Stimulated activated effector memory CD8-positive, alpha-beta T cell treated with anti-CD3 and anti-CD28 coated beads, Interleukin-12 subunit alpha, Interleukin-12 subunit beta, amount 100 ng/mL, for 72 hours (primary cell): ENCODE results near the gene FILIP1.
A peak's percentile ranks its signal among the peaks of the same experiment; 100 is the strongest.

ENCODE experiments used
- ATAC-seq: fragments of 150-1000 bp; cut with Tn5 transposase; 2 replicates; pipeline ENCODE4 v1.10.0; 2021
- DNase-seq, 2 donors: peaks; one replicate each; pipeline ENCODE4 v3.0.0; 2021 to 2022; ENCODE audit warnings: low spot score in 2 of 2
- H3K27ac Mint-ChIP-seq: one replicate; pipeline ENCODE4 v1.8.0; 2022; ENCODE audit warnings: mild to moderate bottlenecking, mixed read lengths
- H3K36me3 Mint-ChIP-seq: one replicate; pipeline ENCODE4 v1.8.0; 2022; ENCODE audit warnings: mild to moderate bottlenecking, mixed read lengths
- H3K4me1 Mint-ChIP-seq: one replicate; pipeline ENCODE4 v1.8.0; 2022; ENCODE audit warnings: mixed read lengths
- H3K4me3 Mint-ChIP-seq: one replicate; pipeline ENCODE4 v1.8.0; 2022; ENCODE audit warnings: mild to moderate bottlenecking, mixed read lengths
- H3K9me3 Mint-ChIP-seq: one replicate; pipeline ENCODE4 v1.8.0; 2022; ENCODE audit warnings: mixed read lengths

The FILIP1 gene

DNA sequence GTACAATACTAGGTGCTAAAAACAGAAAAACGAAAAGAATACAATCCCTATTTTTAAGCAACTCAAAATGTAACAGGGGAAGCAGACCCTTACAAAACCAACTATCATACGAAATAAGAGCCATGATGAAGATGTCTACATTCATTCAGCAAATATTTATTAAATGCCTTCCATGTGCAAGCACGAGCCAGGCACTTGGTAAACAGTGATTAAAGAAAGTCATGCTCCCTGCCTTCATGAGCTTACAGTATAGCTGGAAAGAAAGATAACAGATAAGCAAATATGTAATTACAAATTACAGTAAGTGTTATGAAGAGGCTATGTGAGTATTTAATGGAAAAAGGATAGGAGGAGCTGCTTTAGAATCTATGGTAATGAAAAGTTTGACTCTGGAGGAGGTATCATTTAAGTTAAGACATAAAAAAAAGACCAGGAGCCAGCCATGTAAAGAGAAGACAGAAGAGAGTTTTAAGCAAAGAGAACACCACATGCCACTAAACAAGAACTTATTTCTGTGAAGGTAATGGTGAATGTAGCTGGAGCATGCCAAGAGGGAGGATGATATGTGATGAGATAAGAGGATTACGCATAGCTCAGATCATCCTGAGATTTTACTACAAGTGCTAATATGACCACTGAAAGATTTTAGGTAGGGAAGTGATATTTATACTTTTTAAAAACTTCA is 230.7 kb downstream of the FILIP1 start:
- no peak overlapping the region for H3K4me3 Mint-ChIP-seq
- no peaks in the 10 kb centered on the region for H3K9me3 Mint-ChIP-seq
- peaks cover 80% of the 10 kb centered on the region for H3K36me3 Mint-ChIP-seq
- H3K4me1 Mint-ChIP-seq = peaks cover 8% of the 10 kb centered on the region
- peak overlapping the region; percentile 32 for H3K27ac Mint-ChIP-seq
- DNase-seq (no peak), ATAC-seq (no peak)

DNA sequence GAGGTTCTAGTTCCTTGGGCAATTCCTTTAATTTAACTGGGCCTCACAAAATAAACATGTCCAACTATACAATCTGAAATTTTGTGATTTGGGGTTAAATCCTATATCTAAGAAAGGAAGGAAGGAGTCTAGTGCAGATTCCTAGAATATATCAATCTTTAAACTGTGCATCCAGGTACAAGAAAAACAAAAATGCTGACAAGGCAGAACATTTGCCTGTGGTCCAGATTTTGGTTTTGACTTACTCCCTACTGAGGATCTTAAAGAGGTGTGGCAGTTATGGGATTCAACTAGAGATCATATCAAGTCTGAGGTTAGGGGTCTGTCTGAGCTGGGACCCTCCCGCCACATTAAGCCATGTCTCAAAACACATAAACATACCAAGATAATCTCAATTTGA is 232.3 kb downstream of the FILIP1 start:
- Mint-ChIP-seq H3K4me1 (peaks cover 8% of the 10 kb centered on the region), H3K27ac (no peak overlapping the region), H3K36me3 (peaks cover 96% of the 10 kb centered on the region), H3K9me3 (no peaks in the 10 kb centered on the region), H3K4me3 (no peak overlapping the region)
- DNase-seq (no peak), ATAC-seq (no peak)

DNA sequence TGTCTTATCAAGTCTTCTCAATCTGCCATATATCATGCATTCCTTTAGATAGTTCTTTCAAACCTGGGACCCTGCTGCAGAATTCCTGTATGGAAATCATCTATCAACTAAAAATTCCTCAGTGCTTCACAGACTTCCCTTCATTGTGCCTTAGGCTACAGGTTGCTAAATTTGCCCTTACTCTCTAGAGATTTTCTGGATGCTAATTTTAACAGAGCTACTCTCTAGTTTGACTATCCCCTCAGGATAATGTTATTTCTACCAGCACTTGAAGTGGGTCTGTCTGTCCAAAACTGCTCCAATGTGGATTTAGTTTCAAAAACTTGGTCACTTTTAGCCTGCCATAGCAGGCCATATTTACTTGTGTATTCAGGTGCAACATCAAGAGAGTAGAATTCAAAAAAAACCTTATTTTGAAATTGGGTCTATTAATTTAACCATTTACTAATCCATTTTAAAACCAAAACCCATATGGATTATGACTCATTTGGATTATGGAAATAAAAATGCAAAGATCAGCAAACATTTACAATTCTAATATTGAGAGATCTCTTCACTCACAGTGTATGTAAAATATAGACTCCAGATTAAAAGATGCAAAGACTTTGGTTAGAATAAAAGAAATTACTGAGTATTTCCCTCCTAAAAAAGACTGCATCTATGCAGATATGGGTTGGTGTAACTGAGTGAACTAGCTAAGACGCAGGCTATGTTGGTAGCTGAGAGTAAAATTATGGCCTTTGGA is 236.1 kb downstream of the FILIP1 start:
- Mint-ChIP-seq H3K36me3 (peaks cover 91% of the 10 kb centered on the region), H3K4me1 (no peaks in the 10 kb centered on the region), H3K27ac (no peak overlapping the region), H3K9me3 (no peaks in the 10 kb centered on the region), H3K4me3 (no peak overlapping the region)
- no peak for ATAC-seq
- no peak for DNase-seq

- Mint-ChIP-seq H3K9me3 (no peaks in the 10 kb centered on the region), H3K4me1 (no peaks in the 10 kb centered on the region), H3K4me3 (no peak overlapping the region), H3K36me3 (peaks cover 22% of the 10 kb centered on the region), H3K27ac (no peak overlapping the region)
- DNase-seq (no peak), ATAC-seq (no peak)
These were observed 243.0 kb downstream of the FILIP1 start for GRCh38 chr6:75250552-75250951.

DNA sequence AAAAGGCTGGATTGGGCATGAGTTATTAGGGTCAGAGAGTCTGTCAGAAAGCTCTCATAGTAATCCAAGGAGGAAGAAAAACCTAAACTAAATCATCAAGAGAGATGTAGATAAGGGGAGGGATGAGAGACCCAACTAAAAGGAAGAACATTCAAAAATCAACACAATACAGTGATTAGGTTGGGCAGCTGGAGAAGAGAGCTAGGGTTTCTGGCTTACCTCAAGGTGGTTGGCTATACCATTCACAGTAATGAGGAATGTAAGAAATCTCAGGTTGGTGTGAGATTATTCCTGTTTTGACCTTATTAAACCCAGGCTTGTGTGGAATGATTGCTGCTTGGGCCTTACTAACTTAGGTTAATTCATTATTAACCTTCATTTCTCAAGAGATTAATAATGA is 243.8 kb downstream of the FILIP1 start:
- no peaks in the 10 kb centered on the region for H3K4me1 Mint-ChIP-seq
- H3K36me3 Mint-ChIP-seq = peaks cover 15% of the 10 kb centered on the region
- ATAC-seq = no peak
- H3K27ac Mint-ChIP-seq = no peak overlapping the region
- no peak overlapping the region for H3K4me3 Mint-ChIP-seq
- H3K9me3 Mint-ChIP-seq = no peaks in the 10 kb centered on the region
- no peak for DNase-seq

GRCh38 chr6:75246386-75246785 is 247.2 kb downstream of the FILIP1 start:
- ATAC-seq (no peak), DNase-seq (no peak)
- Mint-ChIP-seq H3K4me1 (peaks cover 11% of the 10 kb centered on the region), H3K36me3 (peaks cover 18% of the 10 kb centered on the region), H3K27ac (no peak overlapping the region), H3K4me3 (no peak overlapping the region), H3K9me3 (no peaks in the 10 kb centered on the region)

GRCh38 chr6:75244063-75244584 is 249.5 kb downstream of the FILIP1 start:
- H3K36me3 Mint-ChIP-seq = peaks cover 41% of the 10 kb centered on the region
- DNase-seq (peak in 1 of 2 donors; percentile 52), ATAC-seq (no peak)
- H3K9me3 Mint-ChIP-seq = no peaks in the 10 kb centered on the region
- peaks cover 17% of the 10 kb centered on the region for H3K4me1 Mint-ChIP-seq
- peak overlapping the region; percentile 92 for H3K4me3 Mint-ChIP-seq
- H3K27ac Mint-ChIP-seq = peak overlapping the region; percentile 99

DNA sequence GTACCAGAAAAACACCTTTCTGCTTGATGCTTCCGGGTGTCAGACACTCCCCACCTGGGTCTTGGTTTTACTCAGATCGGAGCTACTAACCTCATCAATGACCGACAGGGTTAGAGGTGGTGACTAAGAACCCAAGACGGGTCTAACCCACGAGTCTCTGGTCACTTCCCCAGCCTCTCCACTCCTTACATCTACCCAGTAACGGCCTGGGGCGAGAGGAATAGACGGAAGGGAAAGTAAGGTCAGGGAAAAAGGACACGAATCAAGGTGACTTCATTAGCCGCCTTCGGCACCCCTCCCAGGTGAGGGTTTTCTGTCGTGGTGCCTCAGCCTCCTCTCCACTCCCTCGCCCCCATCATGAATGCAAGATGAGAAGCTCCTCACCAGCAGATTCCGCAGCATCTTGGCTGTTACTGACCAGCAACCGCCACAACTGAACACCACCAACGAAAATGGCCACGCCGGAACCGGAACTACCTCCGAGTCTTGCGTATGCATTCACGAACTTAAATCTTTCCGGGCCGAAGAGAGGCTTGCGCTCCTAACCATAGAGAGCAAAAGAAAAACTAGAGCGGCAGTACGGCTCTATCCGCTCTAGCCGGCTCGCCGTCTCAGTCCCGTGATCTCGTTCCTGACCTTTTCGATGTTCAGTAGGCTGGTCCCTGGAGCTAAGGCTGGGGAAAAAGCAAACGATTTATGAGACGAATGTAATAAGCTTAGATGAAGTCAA is 250.1 kb downstream of the FILIP1 start, which contains the start of gene COX7A2:
Gene COX7A2 (minus strand): TSS at position 469 of the 730 bp plus-strand sequence. CDS start 67 bp downstream, at position 402.
- ATAC-seq (peak; percentile 98), DNase-seq (peak; percentile 54 to 89)
- Mint-ChIP-seq H3K27ac (peak within 1 kb of the TSS; percentile 99), H3K4me3 (peak within 1 kb of the TSS; percentile 92), H3K9me3 (no peaks in the 10 kb centered on the region), H3K36me3 (peaks cover 47% of the 10 kb centered on the region), H3K4me1 (peaks cover 17% of the 10 kb centered on the region)
